GM12878 (cell line): Measurements from ENCODE around the gene ANO3.

Experiments
- BHLHE40 ChIP-seq, 2 experiments: fragments of 450-650 bp in 1 of 2; IDR thresholded peaks; 2 replicates each; pipeline ENCODE4 v1.6.1; 2011 to 2017; ENCODE audit warnings: low read depth in 2 of 2, borderline replicate concordance in 1 of 2, improper control_type of control experiment in 1 of 2, low read length in 1 of 2, mild to moderate bottlenecking in 1 of 2
- CHD1 ChIP-seq: IDR thresholded peaks from 2 replicates; pipeline ENCODE4 v1.6.1; 2012; ENCODE audit warnings: low read depth, low read length, improper control_type of control experiment
- EZH2 ChIP-seq: IDR thresholded peaks from 2 replicates; pipeline ENCODE4 v1.6.1; 2012; ENCODE audit warnings: low read depth, mild to moderate bottlenecking, control low read depth, inconsistent platforms, low read length, borderline replicate concordance; ENCODE audit not compliant: control insufficient read depth
- HCFC1 ChIP-seq: fragments of 150-350 bp; IDR thresholded peaks from 2 replicates; pipeline ENCODE4 v1.6.1; 2014; ENCODE audit warnings: low read length
- JUNB ChIP-seq: IDR thresholded peaks from 2 replicates; pipeline ENCODE4 v1.6.1; 2016; ENCODE audit warnings: antibody characterized with exemption, mild to moderate bottlenecking
- POLR2A ChIP-seq: IDR thresholded peaks from 2 replicates; pipeline ENCODE4 v1.6.1; 2011; ENCODE audit warnings: low read depth, mild to moderate bottlenecking, low read length
- SREBF2 ChIP-seq: IDR thresholded peaks from 2 replicates; pipeline ENCODE4 v1.6.1; 2012; ENCODE audit warnings: mild to moderate bottlenecking, low read length
- STAT1 ChIP-seq: fragments of 450-650 bp; conservative IDR thresholded peaks from 2 replicates; pipeline ENCODE4 v1.6.1; 2014; ENCODE audit warnings: antibody characterized with exemption, mild to moderate bottlenecking
- TAF1 ChIP-seq: IDR thresholded peaks from 2 replicates; pipeline ENCODE4 v1.6.1; 2011; ENCODE audit warnings: mild to moderate bottlenecking, low read depth, low read length, borderline replicate concordance
- YY1 ChIP-seq: IDR thresholded peaks from 2 replicates; pipeline ENCODE4 v1.6.1; 2011; ENCODE audit warnings: low read depth, mild to moderate bottlenecking, low read length
- TF ChIP-seq, protein P1 (sequence below): fragments of 450-650 bp; IDR thresholded peaks from 2 replicates; pipeline ENCODE4 v1.6.1; 2016; ENCODE audit warnings: mild to moderate bottlenecking
- TF ChIP-seq, protein P2 (sequence below), 3 experiments: IDR thresholded peaks in 2 of 3; conservative IDR thresholded peaks in 1 of 3; 2 replicates each; pipeline ENCODE4 v1.5.1; 2011; ENCODE audit warnings: low read depth in 3 of 3, low read length in 3 of 3, mild to moderate bottlenecking in 3 of 3, control low read depth in 2 of 3, moderate library complexity in 2 of 3, inconsistent platforms in 1 of 3, mixed read lengths in 1 of 3; ENCODE audit not compliant: control insufficient read depth in 2 of 3, insufficient read depth in 1 of 3; ENCODE audit errors: extremely low read depth in 1 of 3
- TF ChIP-seq, protein P3 (sequence below): IDR thresholded peaks from 2 replicates; pipeline ENCODE4 v1.6.1; 2011; ENCODE audit warnings: low read depth, low read length, improper control_type of control experiment, borderline replicate concordance

DNA sequence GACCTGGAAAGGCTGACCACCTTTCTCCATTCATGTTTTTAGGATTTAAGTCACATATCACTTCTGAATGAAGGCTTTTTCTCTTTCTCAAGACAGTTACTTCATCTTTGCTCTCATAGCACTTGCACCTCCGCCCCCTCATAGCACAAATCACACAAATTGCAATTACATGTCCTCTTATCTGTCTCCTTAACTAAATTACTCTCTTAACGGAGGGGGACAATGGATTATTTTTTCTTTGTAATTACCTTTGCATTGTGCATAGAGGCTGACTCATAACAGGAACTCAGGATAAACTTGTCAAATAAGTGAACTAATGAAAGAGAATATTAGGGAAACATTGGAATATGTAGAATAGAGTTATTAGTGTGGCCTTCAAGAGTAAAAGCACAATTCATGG lies 145.5 kb downstream of the ANO3 start:
- TF ChIP-seq HCFC1 (no peak), YY1 (no peak), BHLHE40 (IDR thresholded peaks at IDR 0.05; ENCODE audit: borderline replicate concordance in 1 of 2, low read depth in 2 of 2, low read length in 1 of 2) (no peak), JUNB (no peak), EZH2 (no peak), STAT1 (no peak), POLR2A (no peak), TAF1 (no peak), CHD1 (no peak), SREBF2 (no peak)
- TF ChIP-seq, protein P1, sequence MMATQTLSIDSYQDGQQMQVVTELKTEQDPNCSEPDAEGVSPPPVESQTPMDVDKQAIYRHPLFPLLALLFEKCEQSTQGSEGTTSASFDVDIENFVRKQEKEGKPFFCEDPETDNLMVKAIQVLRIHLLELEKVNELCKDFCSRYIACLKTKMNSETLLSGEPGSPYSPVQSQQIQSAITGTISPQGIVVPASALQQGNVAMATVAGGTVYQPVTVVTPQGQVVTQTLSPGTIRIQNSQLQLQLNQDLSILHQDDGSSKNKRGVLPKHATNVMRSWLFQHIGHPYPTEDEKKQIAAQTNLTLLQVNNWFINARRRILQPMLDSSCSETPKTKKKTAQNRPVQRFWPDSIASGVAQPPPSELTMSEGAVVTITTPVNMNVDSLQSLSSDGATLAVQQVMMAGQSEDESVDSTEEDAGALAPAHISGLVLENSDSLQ: no peak
- TF ChIP-seq, protein P2, sequence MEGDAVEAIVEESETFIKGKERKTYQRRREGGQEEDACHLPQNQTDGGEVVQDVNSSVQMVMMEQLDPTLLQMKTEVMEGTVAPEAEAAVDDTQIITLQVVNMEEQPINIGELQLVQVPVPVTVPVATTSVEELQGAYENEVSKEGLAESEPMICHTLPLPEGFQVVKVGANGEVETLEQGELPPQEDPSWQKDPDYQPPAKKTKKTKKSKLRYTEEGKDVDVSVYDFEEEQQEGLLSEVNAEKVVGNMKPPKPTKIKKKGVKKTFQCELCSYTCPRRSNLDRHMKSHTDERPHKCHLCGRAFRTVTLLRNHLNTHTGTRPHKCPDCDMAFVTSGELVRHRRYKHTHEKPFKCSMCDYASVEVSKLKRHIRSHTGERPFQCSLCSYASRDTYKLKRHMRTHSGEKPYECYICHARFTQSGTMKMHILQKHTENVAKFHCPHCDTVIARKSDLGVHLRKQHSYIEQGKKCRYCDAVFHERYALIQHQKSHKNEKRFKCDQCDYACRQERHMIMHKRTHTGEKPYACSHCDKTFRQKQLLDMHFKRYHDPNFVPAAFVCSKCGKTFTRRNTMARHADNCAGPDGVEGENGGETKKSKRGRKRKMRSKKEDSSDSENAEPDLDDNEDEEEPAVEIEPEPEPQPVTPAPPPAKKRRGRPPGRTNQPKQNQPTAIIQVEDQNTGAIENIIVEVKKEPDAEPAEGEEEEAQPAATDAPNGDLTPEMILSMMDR (IDR thresholded peaks at IDR 0.05 in 2 of 3, conservative IDR thresholded peaks at IDR 0.05 in 1 of 3; ENCODE audit: control insufficient read depth in 2 of 3, extremely low read depth in 1 of 3, insufficient read depth in 1 of 3, low read depth in 3 of 3, low read length in 3 of 3): no peak
- TF ChIP-seq, protein P3, sequence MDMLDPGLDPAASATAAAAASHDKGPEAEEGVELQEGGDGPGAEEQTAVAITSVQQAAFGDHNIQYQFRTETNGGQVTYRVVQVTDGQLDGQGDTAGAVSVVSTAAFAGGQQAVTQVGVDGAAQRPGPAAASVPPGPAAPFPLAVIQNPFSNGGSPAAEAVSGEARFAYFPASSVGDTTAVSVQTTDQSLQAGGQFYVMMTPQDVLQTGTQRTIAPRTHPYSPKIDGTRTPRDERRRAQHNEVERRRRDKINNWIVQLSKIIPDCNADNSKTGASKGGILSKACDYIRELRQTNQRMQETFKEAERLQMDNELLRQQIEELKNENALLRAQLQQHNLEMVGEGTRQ: no peak
